Measurements from ENCODE around the gene AOX1. TPM values are rescaled to one million over a fixed set of nuclear protein-coding genes. Genes with fewer than 3 reads are reported as not detected.

AOX1 gene
- total RNA-seq, 2 experiments from 2014 or later = not detected

- no peaks in the 10 kb centered on the region for H3K4me1 Mint-ChIP-seq (ENCODE audit: low read depth)
- no peaks in the 10 kb centered on the region for H3K27me3 Mint-ChIP-seq
- Histone ChIP-seq H3K27ac (ENCODE audit: low read depth in 1 of 2, low read length in 2 of 2) (no peak overlapping the region), H3K9me3 (ENCODE audit: control insufficient read depth in 1 of 2, insufficient read depth in 1 of 2, low read length in 2 of 2) (no peaks in the 10 kb centered on the region), H3K36me3 (ENCODE audit: insufficient read depth, low read length) (no peaks in the 10 kb centered on the region), H3K27me3 (ENCODE audit: control insufficient read depth in 1 of 2, insufficient read depth in 2 of 2, low read length in 2 of 2) (peaks cover 0 to 2% of the 10 kb centered on the region in 2 experiments), H3K4me3 (ENCODE audit: low read length) (no peak overlapping the region), H3K4me1 (ENCODE audit: insufficient read depth, low read length) (no peaks in the 10 kb centered on the region)
- no peaks in the 10 kb centered on the region for H3K9me3 Mint-ChIP-seq
- no peak overlapping the region for H3K27ac Mint-ChIP-seq
- H3K36me3 Mint-ChIP-seq (ENCODE audit: low read depth) = no peaks in the 10 kb centered on the region
- no peak for TF ChIP-seq CTCF (IDR thresholded peaks at IDR 0.05)
- intact Hi-C loops (cut with DNase I, micrococcal nuclease) = no loop called here
- DNase-seq (no peak), ATAC-seq (ENCODE audit: poor library complexity) (no peak)
- H3K4me3 Mint-ChIP-seq = no peak overlapping the region
- POLR2A ChIA-PET = no interaction called here
- CTCF ChIA-PET = interaction anchor here (0.5 kb wide), 1 partner anchor 1149 kb away, joined by 5 read pairs; no protein-coding TSS in a partner anchor
These were observed 33.5 kb downstream of the AOX1 start for GRCh38 chr2:200619279-200619678.

- no peaks in the 10 kb centered on the region for H3K9me3 ChIP-seq (ENCODE audit: control insufficient read depth in 1 of 2, insufficient read depth in 1 of 2, low read length in 2 of 2)
- Mint-ChIP-seq H3K27ac (no peak overlapping the region), H3K4me1 (ENCODE audit: low read depth) (no peaks in the 10 kb centered on the region), H3K4me3 (no peak overlapping the region), H3K9me3 (no peaks in the 10 kb centered on the region), H3K36me3 (ENCODE audit: low read depth) (no peaks in the 10 kb centered on the region), H3K27me3 (no peaks in the 10 kb centered on the region)
- TF ChIP-seq CTCF (IDR thresholded peaks at IDR 0.05) = no peak
- intact Hi-C loops (cut with DNase I, micrococcal nuclease) = no loop called here
- H3K27ac ChIP-seq (ENCODE audit: low read depth in 1 of 2, low read length in 2 of 2) = no peak overlapping the region
- H3K36me3 ChIP-seq (ENCODE audit: insufficient read depth, low read length) = no peaks in the 10 kb centered on the region
- peaks cover 0 to 2% of the 10 kb centered on the region in 2 experiments for H3K27me3 ChIP-seq (ENCODE audit: control insufficient read depth in 1 of 2, insufficient read depth in 2 of 2, low read length in 2 of 2)
- CTCF ChIA-PET = no interaction called here
- ATAC-seq (ENCODE audit: poor library complexity) = no peak
- no peaks in the 10 kb centered on the region for H3K4me1 ChIP-seq (ENCODE audit: insufficient read depth, low read length)
- H3K4me3 ChIP-seq (ENCODE audit: low read length) = no peak overlapping the region
- POLR2A ChIA-PET = interaction anchor here (0.6 kb wide), 1 partner anchor 95 kb away, joined by 3 read pairs; the partner anchor contains the start of gene SGO2
- peak in 1 of 14 experiments; percentile 3 for DNase-seq
These were observed 35.0 kb downstream of the AOX1 start for GRCh38 chr2:200620606-200621390.

DNA sequence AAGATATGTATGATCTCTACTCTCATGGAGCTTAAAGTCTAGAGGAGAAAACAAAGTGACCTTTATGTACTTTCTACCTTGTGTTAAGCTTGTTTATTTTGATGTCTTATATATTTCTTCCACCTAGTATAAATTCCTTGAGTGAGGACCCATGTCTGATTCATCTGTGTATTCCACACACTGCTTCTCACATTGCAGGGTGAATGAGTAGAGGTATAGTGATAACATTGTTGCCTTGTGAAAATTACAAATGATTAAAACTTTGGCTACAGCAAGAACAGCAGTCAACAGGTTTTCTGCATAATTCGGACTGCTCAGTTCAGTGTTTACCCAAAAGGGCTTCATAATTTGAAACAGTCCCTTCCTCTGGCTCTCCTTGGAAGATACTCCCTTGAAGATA lies 36.3 kb downstream of the AOX1 start:
- H3K27me3 ChIP-seq (ENCODE audit: control insufficient read depth in 1 of 2, insufficient read depth in 2 of 2, low read length in 2 of 2) = peaks cover 0 to 2% of the 10 kb centered on the region in 2 experiments
- intact Hi-C loops (cut with DNase I, micrococcal nuclease) = no loop called here
- Mint-ChIP-seq H3K9me3 (no peaks in the 10 kb centered on the region), H3K4me3 (no peak overlapping the region), H3K27me3 (no peaks in the 10 kb centered on the region), H3K4me1 (ENCODE audit: low read depth) (no peaks in the 10 kb centered on the region), H3K27ac (no peak overlapping the region), H3K36me3 (ENCODE audit: low read depth) (no peaks in the 10 kb centered on the region)
- CTCF ChIA-PET = no interaction called here
- H3K4me3 ChIP-seq (ENCODE audit: low read length) = no peak overlapping the region
- no peak overlapping the region for H3K27ac ChIP-seq (ENCODE audit: low read depth in 1 of 2, low read length in 2 of 2)
- POLR2A ChIA-PET = no interaction called here
- TF ChIP-seq CTCF (IDR thresholded peaks at IDR 0.05) = no peak
- no peaks in the 10 kb centered on the region for H3K9me3 ChIP-seq (ENCODE audit: control insufficient read depth in 1 of 2, insufficient read depth in 1 of 2, low read length in 2 of 2)
- H3K4me1 ChIP-seq (ENCODE audit: insufficient read depth, low read length) = no peaks in the 10 kb centered on the region
- H3K36me3 ChIP-seq (ENCODE audit: insufficient read depth, low read length) = no peaks in the 10 kb centered on the region
- DNase-seq (no peak), ATAC-seq (ENCODE audit: poor library complexity) (no peak)

Measured in CD4-positive, alpha-beta T cell (primary cell).